HK-2 (cell line): Measurements from ENCODE around the gene SARS1.

Experiments used
- DNase-seq: peaks from one replicate; pipeline ENCODE4 v3.0.0-alpha.2; 2018; ENCODE audit not compliant: unreplicated experiment

The SARS1 gene

GRCh38 chr1:109262231-109263055, 48.7 kb downstream of the SARS1 start:
- DNase-seq: no peak

DNA sequence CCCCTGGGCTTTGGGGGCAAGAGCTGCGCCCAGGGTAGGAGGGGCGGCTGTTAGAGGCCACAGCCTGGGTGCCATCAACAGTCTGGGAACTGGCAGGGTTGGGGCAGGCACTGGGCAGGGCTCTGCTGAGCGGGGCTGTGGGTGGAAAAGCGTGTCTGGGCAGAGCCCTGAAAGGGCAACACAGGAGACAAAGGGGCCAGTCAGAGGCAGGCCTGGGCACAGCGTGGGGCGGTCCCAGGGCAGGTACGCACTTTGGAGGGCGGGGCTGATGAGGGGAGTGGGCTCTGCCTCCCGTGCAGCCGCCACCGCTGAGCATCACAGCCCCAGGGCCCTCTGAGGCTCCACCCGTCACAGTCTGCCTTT, 49.5 kb downstream of the SARS1 start:
- DNase-seq: no peak

- DNase-seq: peak; percentile 90
These were observed 50.1 kb downstream of the SARS1 start for GRCh38 chr1:109263597-109264378.

- DNase-seq: no peak
These were observed 50.6 kb downstream of the SARS1 start for GRCh38 chr1:109264379-109264755.

- no peak for DNase-seq
These were observed 51.3 kb downstream of the SARS1 start for GRCh38 chr1:109265016-109265415.

DNA sequence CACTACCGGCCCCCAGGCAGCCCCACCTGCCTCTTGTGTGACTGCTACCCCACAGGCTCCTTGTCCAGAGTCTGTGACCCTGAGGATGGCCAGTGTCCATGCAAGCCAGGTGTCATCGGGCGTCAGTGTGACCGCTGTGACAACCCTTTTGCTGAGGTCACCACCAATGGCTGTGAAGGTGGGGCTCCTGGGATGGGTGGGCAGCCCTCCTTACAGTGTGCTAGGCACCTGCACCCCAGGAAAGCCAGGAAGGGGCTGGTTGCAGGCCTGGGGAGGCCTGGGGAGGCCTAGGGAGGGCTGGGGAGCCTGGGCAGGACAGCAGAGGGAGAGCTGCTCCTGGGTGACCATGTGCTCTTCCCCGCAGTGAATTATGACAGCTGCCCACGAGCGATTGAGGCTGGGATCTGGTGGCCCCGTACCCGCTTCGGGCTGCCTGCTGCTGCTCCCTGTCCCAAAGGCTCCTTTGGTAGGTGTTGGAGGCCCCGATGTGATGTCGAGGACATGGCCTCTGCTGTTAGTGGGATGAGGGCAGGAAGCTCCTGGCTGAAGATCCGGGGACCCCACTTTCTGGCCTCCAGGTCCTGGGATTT, 52.1 kb downstream of the SARS1 start:
- DNase-seq: no peak

DNA sequence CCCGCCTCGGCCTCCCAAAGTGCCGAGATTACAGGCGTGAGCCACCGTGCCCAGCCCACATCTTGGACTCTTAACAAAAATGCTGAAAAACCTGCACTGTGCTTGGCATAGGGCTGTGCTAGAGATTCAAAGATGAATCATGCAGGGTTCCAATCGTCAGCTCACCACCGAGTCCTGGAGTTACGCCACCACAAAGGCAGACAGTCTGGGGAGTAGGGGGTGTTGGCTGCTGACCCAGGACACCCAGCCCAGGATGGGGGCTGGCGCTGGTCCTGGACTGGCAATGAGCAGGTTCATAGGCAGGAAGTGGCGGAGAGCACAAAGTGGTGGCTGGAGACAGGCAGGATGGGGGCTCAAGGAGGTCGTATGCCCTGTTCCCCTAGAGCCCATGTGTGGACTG, 53.2 kb downstream of the SARS1 start:
- no peak for DNase-seq

DNA sequence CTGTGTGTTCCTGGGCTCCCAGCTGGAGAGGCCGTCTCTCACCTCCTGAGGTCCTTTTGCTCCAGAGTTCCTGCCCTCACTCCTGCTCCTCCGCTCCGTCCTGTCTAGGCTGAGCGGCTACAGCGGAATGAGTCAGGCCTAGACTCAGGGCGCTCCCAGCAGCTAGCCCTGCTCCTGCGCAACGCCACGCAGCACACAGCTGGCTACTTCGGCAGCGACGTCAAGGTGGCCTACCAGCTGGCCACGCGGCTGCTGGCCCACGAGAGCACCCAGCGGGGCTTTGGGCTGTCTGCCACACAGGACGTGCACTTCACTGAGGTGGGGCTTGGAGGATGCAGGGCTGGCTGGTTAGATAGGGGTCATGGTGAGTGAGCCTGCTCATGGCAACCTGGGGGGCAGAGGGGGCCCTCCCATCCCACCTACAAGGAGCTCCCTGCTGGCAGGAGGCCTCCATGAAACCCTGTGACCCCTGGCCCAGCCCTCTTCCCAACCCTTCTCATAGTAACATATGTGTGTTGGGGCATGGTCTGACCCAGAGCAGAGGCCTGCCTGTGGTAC, 54.1 kb downstream of the SARS1 start:
- DNase-seq: no peak

- DNase-seq: no peak
These were observed 54.9 kb downstream of the SARS1 start for GRCh38 chr1:109268431-109269211.

DNA sequence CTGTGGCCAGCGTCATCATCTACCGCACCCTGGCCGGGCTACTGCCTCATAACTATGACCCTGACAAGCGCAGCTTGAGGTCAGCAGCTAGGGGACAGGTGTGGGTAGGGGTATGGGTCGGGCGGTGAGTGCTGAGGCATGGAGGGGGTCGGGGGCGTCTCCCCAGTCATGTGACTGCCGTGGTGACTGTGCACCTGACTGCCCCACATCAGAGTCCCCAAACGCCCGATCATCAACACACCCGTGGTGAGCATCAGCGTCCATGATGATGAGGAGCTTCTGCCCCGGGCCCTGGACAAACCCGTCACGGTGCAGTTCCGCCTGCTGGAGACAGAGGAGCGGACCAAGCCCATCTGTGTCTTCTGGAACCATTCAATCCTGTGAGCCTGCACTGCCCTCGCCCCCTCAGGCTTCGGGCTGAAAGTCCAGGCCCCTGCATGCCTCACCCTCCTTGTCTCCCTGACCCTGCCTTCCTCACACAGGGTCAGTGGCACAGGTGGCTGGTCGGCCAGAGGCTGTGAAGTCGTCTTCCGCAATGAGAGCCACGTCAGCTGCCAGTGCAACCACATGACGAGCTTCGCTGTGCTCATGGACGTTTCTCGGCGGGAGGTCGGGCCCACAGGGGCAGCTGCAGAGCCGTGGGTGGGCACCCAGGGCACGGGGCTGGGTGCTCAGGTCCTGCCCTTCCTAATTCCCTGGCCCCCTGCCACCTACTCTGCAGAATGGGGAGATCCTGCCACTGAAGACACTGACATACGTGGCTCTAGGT, 55.7 kb downstream of the SARS1 start:
- no peak for DNase-seq

- DNase-seq: no peak
These were observed 56.4 kb downstream of the SARS1 start for GRCh38 chr1:109269981-109270622.

DNA sequence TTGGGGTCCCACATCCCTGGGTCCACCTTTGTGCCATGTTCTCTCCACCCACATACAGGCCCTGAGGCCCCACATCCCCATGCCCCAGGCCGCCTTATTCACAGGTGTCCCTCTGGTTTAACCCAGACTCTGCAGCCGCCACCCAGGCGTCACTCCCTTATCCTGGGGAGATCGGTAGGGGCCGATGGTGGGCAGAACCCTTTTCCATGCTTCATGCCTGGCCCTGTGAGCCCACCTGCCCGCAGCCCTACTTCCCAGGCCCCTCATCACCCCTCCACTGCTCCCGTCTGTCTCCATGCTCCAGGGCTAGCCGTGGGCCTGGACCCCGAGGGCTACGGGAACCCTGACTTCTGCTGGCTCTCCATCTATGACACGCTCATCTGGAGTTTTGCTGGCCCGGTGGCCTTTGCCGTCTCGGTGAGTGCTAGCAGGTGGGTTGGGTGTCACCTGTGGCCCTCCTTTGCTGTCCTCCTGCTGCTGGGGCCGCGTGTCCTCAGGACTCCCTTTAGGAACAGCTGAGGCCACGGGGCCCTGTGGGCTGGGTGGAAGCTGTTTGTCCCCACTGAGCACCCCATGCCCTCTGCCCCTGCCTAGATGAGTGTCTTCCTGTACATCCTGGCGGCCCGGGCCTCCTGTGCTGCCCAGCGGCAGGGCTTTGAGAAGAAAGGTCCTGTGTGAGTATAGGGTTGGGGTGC, 57.1 kb downstream of the SARS1 start:
- DNase-seq: no peak

DNA sequence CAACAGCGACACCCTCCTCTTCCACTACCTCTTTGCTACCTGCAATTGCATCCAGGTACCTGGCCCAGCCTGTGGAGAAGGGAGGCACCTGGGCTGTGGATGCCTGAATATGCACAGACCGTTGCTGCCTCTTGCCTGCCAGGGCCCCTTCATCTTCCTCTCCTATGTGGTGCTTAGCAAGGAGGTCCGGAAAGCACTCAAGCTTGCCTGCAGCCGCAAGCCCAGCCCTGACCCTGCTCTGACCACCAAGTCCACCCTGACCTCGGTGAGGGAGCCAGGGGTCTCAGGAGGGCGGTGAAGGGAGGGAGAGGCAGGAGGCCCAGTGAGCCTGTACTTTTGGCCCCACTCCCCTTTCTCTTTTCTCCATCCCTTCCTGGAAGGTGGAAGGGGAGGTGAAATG, 57.7 kb downstream of the SARS1 start:
- DNase-seq: no peak

- no peak for DNase-seq
These were observed 58.5 kb downstream of the SARS1 start for GRCh38 chr1:109272021-109272799.

DNA sequence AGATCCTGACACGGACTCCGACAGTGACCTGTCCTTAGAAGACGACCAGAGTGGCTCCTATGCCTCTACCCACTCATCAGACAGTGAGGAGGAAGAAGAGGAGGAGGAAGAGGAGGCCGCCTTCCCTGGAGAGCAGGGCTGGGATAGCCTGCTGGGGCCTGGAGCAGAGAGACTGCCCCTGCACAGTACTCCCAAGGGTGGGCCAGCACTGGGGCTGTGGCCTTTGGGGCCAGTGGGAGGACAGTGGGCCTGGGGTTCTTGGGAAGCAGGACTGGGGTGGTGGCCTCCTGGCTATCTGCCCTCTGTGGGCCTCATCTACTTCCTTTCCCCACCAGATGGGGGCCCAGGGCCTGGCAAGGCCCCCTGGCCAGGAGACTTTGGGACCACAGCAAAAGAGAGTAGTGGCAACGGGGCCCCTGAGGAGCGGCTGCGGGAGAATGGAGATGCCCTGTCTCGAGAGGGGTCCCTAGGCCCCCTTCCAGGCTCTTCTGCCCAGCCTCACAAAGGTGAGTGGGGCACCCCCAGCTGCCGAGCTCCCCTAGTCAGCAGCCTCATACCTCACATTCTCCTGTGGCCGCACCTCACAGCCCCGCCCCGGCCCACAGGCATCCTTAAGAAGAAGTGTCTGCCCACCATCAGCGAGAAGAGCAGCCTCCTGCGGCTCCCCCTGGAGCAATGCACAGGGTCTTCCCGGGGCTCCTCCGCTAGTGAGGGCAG, 59.3 kb downstream of the SARS1 start:
- DNase-seq: no peak

GRCh38 chr1:109273570-109274288, 60.0 kb downstream of the SARS1 start:
- DNase-seq: no peak

GRCh38 chr1:109274533-109275476, 61.1 kb downstream of the SARS1 start:
- DNase-seq: peak; percentile 65
